Activated CD4-positive, alpha-beta T cell treated with anti-CD3 and anti-CD28 coated beads, Interleukin-2, amount 50 U/mL, for 24 hours (primary cell): ENCODE results near the gene VAX1.
"Not testable (repeated sequence)": the region's sequence is repeated elsewhere in the genome, so short reads cannot be mapped to it uniquely, and the experiment has no call there.

Experiments
- DNase-seq, 2 donors: peaks; one replicate each; pipeline ENCODE4 v3.0.0-alpha.2; 2020; ENCODE audit warnings: low read depth in 1 of 2, low spot score in 1 of 2

Gene VAX1

GRCh38 chr10:117136391-117136975 is 1.6 kb downstream of the VAX1 start:
- no peak for DNase-seq

GRCh38 chr10:117135480-117136140 is 2.5 kb downstream of the VAX1 start:
- no peak for DNase-seq

GRCh38 chr10:117135026-117135372 is 3.1 kb downstream of the VAX1 start:
- no peak for DNase-seq

GRCh38 chr10:117134306-117135025 is 3.6 kb downstream of the VAX1 start:
- DNase-seq: no peak

GRCh38 chr10:117134056-117134305 is 4.1 kb downstream of the VAX1 start:
- no peak for DNase-seq

- DNase-seq: no peak
Measured at GRCh38 chr10:117133273-117134055, 4.6 kb downstream of the VAX1 start.

GRCh38 chr10:117132751-117133231 is 5.3 kb downstream of the VAX1 start:
- DNase-seq: no peak

- no peak for DNase-seq
Measured at GRCh38 chr10:117131376-117132327, 6.4 kb downstream of the VAX1 start.

GRCh38 chr10:117130862-117131375 is 7.2 kb downstream of the VAX1 start:
- no peak for DNase-seq

GRCh38 chr10:117130346-117130745 is 7.7 kb downstream of the VAX1 start:
- DNase-seq: no peak

GRCh38 chr10:117126645-117127044 is 11.4 kb downstream of the VAX1 start:
- DNase-seq: not testable (repeated sequence)

- no peak for DNase-seq
Measured at GRCh38 chr10:117126034-117126433, 12.0 kb downstream of the VAX1 start.

- no peak for DNase-seq
Measured at GRCh38 chr10:117112220-117112619, 25.9 kb downstream of the VAX1 start.

GRCh38 chr10:117107238-117107637 is 30.8 kb downstream of the VAX1 start:
- no peak for DNase-seq

GRCh38 chr10:117096599-117097201 is 41.4 kb downstream of the VAX1 start:
- no peak for DNase-seq

GRCh38 chr10:117094856-117095255 is 43.2 kb downstream of the VAX1 start:
- DNase-seq: no peak

GRCh38 chr10:117092386-117092785 is 45.7 kb downstream of the VAX1 start:
- no peak for DNase-seq

GRCh38 chr10:117090834-117091233 is 47.2 kb downstream of the VAX1 start:
- no peak for DNase-seq

- DNase-seq: no peak
Measured at GRCh38 chr10:117087521-117087920, 50.5 kb downstream of the VAX1 start.

- no peak for DNase-seq
Measured at GRCh38 chr10:117086546-117086945, 51.5 kb downstream of the VAX1 start.
